GM12875 (cell line): ENCODE results near the gene EFNA2.

Source experiments
- H3K4me3 ChIP-seq: one replicate; pipeline ENCODE4 v1.5.1; 2011; ENCODE audit warnings: low read depth, low read length, control low read depth
- TF ChIP-seq, protein P1 (sequence below): IDR thresholded peaks from 2 replicates; pipeline ENCODE4 v1.5.1; 2011; ENCODE audit warnings: low read depth, mild to moderate bottlenecking, control low read depth, inconsistent platforms, low read length, moderate library complexity, borderline replicate concordance; ENCODE audit not compliant: insufficient read depth

The EFNA2 gene

GRCh38 chr19:1279782-1280341 is 5.8 kb upstream of the EFNA2 start:
- H3K4me3 ChIP-seq: no peak overlapping the region
- TF ChIP-seq, protein P1, sequence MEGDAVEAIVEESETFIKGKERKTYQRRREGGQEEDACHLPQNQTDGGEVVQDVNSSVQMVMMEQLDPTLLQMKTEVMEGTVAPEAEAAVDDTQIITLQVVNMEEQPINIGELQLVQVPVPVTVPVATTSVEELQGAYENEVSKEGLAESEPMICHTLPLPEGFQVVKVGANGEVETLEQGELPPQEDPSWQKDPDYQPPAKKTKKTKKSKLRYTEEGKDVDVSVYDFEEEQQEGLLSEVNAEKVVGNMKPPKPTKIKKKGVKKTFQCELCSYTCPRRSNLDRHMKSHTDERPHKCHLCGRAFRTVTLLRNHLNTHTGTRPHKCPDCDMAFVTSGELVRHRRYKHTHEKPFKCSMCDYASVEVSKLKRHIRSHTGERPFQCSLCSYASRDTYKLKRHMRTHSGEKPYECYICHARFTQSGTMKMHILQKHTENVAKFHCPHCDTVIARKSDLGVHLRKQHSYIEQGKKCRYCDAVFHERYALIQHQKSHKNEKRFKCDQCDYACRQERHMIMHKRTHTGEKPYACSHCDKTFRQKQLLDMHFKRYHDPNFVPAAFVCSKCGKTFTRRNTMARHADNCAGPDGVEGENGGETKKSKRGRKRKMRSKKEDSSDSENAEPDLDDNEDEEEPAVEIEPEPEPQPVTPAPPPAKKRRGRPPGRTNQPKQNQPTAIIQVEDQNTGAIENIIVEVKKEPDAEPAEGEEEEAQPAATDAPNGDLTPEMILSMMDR: peak; percentile 98

DNA sequence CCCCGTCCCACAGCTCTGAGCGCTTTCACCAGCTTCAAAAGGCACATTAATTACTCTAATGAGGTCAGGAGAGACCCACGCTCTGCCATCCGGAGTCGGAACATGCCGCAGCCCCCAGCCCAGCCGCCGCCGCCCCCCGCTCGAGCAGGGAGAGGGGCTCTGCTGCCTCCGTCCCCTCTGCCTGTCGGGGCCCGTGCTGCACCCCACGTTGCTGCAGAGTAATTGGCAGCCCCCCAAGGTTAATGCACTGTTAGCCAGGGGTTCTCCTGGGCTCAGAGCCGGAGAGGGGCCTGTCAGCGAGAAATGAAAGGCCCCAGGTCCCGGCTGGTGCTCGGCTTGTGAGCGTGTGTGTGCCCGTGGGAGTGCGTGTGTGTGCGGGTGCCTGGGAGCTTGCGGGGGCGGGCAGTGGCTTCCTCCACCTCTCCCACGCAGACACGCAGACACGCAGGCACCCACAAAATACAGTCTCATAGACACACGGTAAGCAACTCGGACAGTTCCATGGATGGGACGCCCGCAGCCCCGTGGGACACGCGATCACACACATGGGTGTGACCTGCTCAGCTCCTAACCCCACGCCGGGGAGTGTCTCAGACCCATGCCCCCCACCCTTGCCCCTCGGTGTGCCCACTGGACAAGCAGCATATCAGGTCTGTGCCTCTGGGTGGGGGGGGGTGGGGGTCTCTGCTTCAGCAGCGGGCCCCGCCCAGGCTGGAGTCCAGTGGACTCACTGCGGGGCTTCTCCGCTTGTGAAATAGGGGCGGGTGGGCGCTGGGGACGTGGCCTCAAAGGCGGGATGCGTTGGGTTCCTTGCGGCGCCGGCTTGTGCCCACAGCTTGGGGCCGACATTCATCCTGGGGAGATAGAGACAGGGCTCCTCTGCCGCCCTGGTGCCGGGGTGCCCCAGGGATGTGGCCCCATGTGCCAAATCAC is 4.8 kb upstream of the EFNA2 start:
- H3K4me3 ChIP-seq: no peak overlapping the region
- TF ChIP-seq, protein P1: no peak

GRCh38 chr19:1281569-1282287 is 3.9 kb upstream of the EFNA2 start:
- TF ChIP-seq, protein P1: no peak
- no peak overlapping the region for H3K4me3 ChIP-seq

DNA sequence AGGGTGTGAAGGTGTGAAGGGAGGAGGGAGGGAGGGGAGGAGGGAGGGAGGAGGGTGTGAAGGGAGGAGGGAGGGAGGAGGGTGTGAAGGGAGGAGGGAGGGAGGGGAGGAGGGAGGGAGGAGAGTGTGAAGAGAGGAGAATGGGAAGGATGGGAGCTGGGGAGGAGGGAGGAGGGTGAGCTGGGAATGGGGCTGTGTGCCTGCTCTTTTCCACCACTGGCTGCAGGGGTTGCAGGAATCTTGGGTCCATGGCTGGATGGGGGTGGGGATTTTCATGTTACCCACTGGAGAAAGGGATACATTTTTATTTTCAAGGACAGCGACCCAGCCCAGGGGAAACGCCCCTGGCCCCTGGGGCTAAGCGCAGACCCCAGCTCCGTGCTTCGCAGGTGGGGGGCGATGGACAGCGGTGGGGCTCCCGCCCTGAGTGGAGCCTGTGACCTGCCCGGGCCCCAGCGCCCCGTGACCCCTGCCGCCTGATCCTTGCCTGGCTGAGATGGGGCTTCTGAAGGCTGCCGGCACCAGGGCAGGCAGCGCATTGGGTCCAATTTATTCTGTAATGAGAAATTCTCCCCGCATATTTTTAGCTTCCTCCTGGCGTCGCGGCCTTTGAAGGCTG is 3.0 kb upstream of the EFNA2 start:
- TF ChIP-seq, protein P1: no peak
- H3K4me3 ChIP-seq: no peak overlapping the region

- TF ChIP-seq, protein P1: no peak
Measured at GRCh38 chr19:1283207-1283916, 2.3 kb upstream of the EFNA2 start.

DNA sequence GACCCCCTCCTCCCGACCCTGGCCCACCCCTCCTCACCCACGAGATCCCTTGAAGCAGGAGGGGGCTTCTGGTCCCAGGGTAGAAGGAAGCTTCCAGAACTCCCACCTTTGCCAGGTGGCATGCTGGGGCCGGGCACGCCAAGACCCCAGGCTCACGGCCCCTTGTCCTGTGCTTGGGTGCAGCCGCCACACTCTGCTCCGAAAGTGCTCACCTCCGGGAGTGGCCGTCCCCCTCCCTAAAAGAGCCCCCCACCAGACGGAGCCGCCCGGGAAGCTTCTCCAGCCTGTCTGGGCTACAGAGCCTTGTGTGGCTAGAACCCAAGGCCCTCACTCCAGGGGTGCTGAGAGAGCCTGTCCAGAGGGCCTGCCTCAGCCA is 1.8 kb upstream of the EFNA2 start:
- TF ChIP-seq, protein P1: no peak
- no peak overlapping the region for H3K4me3 ChIP-seq

More at GRCh38 chr19:1283207-1283916, 2.3 kb upstream of the EFNA2 start:
- no peak overlapping the region for H3K4me3 ChIP-seq
